RKO (cell line): ENCODE results near the gene SLITRK4.

ENCODE experiments used
- DNase-seq: peaks from one replicate; pipeline ENCODE4 v3.0.0-alpha.2; 2016; ENCODE audit warnings: low spot score

SLITRK4 gene, protein sequence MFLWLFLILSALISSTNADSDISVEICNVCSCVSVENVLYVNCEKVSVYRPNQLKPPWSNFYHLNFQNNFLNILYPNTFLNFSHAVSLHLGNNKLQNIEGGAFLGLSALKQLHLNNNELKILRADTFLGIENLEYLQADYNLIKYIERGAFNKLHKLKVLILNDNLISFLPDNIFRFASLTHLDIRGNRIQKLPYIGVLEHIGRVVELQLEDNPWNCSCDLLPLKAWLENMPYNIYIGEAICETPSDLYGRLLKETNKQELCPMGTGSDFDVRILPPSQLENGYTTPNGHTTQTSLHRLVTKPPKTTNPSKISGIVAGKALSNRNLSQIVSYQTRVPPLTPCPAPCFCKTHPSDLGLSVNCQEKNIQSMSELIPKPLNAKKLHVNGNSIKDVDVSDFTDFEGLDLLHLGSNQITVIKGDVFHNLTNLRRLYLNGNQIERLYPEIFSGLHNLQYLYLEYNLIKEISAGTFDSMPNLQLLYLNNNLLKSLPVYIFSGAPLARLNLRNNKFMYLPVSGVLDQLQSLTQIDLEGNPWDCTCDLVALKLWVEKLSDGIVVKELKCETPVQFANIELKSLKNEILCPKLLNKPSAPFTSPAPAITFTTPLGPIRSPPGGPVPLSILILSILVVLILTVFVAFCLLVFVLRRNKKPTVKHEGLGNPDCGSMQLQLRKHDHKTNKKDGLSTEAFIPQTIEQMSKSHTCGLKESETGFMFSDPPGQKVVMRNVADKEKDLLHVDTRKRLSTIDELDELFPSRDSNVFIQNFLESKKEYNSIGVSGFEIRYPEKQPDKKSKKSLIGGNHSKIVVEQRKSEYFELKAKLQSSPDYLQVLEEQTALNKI

GRCh38 chrX:143635915-143636314 is at the start of gene SLITRK4:
TSS of gene SLITRK4 (minus strand) at chrX:143636101. CDS start at chrX:143631108, 4,993 bp downstream.
- no peak for DNase-seq

- DNase-seq, result no peak
Observed at GRCh38 chrX:143683486-143683885, 47.6 kb upstream of the SLITRK4 start.

GRCh38 chrX:143674926-143675325 is 39.0 kb upstream of the SLITRK4 start:
- no peak for DNase-seq

DNA sequence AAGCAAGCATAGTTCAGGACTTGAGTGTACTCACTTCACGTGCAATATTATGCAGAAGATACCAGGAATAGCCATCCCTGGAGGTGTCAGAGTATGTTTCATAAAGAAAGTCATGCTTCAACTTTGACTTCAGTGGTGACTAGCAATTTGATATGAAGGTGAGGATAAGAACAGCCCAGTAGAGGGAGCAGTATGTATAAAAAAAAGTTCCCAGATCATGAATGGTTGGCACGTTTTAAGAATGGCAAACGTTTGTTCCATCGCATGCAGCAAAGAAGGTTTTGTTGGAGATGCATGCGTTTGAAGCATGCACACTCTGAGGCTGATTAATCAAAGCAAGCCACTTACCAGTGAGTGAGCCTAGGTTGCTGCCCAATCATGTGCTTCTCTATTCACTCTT is 33.5 kb upstream of the SLITRK4 start:
- peak; percentile 43 for DNase-seq

GRCh38 chrX:143664302-143664701 is 28.4 kb upstream of the SLITRK4 start:
- DNase-seq, result peak; percentile 54

GRCh38 chrX:143663755-143664154 is 27.9 kb upstream of the SLITRK4 start:
- no peak for DNase-seq

DNA sequence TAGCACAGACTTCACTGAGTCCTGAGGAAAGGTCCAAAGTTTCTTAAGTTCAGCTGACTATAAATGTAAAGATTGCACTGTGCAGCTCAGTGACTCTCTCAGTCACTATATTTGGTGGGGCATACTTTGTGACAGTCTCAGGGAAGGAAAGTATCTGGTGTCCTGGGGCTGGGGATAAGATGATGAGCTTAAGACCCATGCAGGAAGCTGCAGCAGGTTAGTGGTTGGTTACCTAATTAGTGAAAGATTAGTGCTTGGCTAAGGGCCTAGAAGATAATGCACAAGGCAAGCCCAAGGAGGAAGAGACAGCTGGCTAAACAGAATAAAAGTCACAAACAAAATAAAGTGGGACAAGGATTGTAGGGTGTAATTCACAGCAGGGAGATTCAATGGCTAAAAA is 25.4 kb upstream of the SLITRK4 start:
- DNase-seq, result no peak

DNA sequence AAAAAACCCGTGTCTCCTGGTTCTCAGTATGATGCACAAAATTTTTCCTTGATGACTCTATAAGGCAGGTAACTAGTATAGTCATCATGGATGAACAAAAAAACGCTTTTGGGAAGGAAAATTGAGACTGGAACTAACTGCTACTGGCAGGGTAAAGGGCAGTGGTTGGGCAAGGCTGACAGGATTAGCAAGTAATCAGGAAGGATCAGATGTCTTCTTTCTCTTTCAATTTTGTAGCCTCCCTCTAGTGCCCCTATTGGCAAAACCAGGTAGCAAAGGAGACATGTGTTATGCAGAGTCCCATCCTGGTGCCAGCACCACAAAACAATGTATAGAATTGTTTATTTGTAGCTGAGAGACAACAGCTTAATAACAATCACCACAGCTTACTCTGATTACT is 12.8 kb upstream of the SLITRK4 start:
- DNase-seq, result peak; percentile 29

- peak; percentile 56 for DNase-seq
Observed at GRCh38 chrX:143642426-143642825, 6.5 kb upstream of the SLITRK4 start.

- DNase-seq, result no peak
Observed at GRCh38 chrX:143636831-143637230, 930 bp upstream of the SLITRK4 start.

- DNase-seq, result no peak
Observed at GRCh38 chrX:143634663-143635455, 1.0 kb downstream of the SLITRK4 start.

DNA sequence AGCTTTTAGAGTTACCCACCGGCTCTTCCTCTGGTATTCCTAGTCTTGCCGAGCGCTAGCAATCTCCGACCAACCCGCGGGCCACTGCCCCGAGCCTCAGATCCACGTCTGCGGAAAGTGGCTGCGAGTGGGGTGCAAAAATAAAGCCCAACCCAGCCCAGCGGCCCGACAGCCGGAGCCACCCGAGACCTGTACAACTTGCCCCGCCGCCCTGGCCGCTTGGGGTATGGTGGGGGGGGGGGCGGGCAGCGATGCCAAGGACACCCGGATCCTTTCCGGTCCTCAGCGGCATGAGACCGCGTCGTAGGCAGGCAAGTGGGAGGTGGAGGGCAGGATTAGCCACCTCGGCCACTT is 1.6 kb downstream of the SLITRK4 start:
- DNase-seq, result no peak

DNA sequence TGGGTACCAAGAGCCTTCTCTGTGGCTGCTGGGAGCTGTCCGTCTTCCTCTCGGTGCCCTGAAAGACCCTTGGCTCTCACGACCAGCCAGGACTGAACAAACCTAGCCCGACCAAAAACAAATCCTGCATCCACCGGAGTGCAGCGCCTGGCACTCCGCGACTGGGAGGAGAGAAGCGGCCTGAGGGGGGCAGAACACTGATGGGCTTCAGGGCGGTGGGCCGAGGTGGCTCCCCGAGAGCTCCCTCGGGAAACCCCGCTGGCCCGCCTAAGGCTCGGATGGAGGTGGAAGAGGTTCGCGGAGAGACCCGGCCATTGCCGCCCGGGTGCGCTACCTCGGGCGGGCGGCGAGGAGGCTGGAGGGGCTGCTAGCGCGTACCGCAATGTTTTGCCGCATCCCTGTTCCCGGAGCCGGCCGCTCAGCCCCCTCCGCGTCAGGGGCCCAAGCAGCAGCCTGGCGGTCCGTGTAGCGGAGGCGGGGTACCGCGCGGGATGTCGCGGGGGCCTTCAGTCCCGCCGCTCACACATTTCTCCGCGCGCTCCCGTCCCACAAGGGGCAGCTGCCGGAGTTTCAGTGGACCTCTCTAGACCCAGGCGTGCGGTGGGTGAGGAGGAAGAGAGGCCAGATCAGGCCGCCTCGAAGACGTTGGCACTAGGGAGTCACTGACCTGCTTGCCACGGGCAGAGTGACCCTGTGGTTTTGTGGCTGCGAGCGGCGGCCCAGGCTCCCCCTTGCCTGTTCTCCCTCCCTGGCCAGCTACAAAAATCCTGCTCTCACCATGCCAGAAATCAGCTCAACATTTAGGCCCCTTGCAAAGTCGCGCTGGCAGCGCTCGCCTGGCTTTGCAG is 2.2 kb downstream of the SLITRK4 start:
- no peak for DNase-seq

DNA sequence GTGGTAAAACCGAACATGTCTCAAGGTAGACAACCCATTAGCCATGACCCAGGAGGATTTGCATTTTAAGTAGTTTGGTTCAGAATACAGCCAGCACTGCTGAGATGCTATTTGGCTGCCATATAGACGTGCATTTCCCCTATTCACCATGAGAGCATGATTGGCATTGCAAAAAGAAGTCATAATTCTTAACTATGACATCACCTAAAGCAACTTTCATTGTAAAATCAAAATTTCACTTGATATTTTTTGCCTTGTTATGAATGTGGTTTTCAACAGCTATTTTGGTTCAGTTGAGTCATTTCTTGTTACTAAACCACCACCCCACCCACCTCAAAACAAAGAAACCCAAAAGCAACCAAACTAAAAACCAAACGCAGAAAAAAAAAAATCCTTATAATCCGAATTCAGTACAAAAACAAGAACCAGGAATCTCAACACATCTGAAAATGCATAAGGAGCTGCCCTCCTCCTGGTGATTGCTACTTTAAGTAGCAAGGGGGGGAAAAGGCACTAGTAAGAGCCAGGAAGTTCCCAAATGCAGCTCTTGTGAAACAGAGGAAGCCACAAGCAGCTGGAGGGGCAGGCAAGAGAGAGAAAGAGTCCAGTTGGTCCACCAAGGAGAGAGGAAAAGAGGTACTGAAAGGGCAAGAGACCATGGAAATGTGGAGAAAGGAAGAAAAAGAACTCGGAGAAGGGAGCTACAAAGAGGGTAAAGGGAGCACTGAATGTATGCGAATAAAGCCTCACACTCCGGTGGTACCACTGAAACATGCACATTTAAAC is 3.1 kb downstream of the SLITRK4 start:
- DNase-seq, result no peak

DNA sequence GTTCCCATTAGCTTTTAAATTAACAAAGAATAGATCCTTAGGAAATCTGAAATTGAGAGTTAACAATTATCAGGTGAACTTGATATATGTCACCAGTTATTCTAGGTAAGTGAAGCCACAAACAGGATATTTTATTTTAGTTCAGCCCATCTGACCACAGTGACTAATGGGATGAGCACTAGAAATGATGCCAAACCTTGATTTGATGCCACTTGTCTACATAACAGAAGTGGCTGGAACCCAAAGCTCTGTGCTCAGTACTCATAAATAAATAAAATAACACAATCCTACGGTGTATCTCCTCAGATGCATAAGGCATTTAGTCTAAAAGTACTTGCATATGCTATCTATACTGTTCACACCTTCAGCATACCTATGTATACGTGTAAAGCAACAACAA is 12.2 kb downstream of the SLITRK4 start:
- DNase-seq, result no peak

- no peak for DNase-seq
Observed at GRCh38 chrX:143621276-143621675, 14.6 kb downstream of the SLITRK4 start.

DNA sequence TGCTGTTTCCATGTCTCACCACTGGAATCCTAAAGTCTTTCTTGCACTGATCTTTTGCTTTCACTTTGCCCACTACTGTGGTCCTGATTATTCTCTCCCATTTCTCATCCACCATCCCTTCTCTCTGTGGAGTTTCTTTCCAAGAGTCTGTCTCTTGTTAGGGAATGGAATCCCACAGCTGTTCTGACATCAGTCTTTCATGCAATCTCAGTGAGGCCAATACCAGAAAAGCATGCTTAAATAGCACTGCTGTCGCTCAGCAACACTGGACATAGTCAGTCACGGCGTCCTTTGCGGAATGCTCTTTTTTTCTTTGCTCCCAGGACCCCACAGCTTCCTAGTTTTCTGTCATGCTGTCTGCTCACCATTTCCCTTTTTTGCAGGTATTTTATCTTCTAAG is 20.1 kb downstream of the SLITRK4 start:
- no peak for DNase-seq

- no peak for DNase-seq
Observed at GRCh38 chrX:143601809-143602208, 34.1 kb downstream of the SLITRK4 start.

GRCh38 chrX:143581240-143581639 is 54.7 kb downstream of the SLITRK4 start:
- DNase-seq, result no peak

GRCh38 chrX:143580266-143580665 is 55.6 kb downstream of the SLITRK4 start:
- no peak for DNase-seq
